Peyer's patch (tissue), 4 donors: ENCODE data around the gene IRF3. TPM values are rescaled to one million over a fixed set of nuclear protein-coding genes. Genes with fewer than 3 reads are reported as not detected.

Source experiments
- DNase-seq, 3 donors: peaks; one replicate each; pipeline ENCODE4 v3.0.0-alpha.2; 2017 to 2019
- H3K27ac ChIP-seq, 4 donors: fragments of 200-600 bp; sonication (generic); one replicate each; pipeline ENCODE4 v1.5.1; 2016 to 2019
- H3K27me3 ChIP-seq, 2 donors: fragments of 200-600 bp; sonication (generic); one replicate each; pipeline ENCODE4 v1.5.1; 2019
- H3K36me3 ChIP-seq, 3 donors: fragments of 200-600 bp; sonication (generic); one replicate each; pipeline ENCODE4 v1.5.1; 2016 to 2019
- H3K4me1 ChIP-seq, 4 donors: fragments of 200-600 bp; sonication (generic); one replicate each; pipeline ENCODE4 v1.5.1; 2016 to 2019
- H3K4me3 ChIP-seq, 4 donors: fragments of 200-600 bp; sonication (generic); 1 replicate in 3 of 4; 2 replicates in 1 of 4; pipeline ENCODE4 v1.5.1; 2016 to 2019; ENCODE audit warnings: mild to moderate bottlenecking in 1 of 4
- H3K9me3 ChIP-seq, 4 donors: fragments of 200-600 bp; sonication (generic); one replicate each; pipeline ENCODE4 v1.5.1; 2016 to 2019; ENCODE audit warnings: mild to moderate bottlenecking in 1 of 4
- POLR2A ChIP-seq, 2 donors: fragments of 450-650 bp; IDR thresholded peaks; one replicate each; pipeline ENCODE4 v1.5.1; 2017; ENCODE audit warnings: antibody characterized with exemption in 2 of 2, mild to moderate bottlenecking in 2 of 2, moderate library complexity in 2 of 2
- total RNA-seq, 4 donors: library from RNA; depleted of rRNA; stranded (reverse); fragments of >200 nt; gene quantifications; one replicate each; pipeline ENCODE4 v1.1.0, GENCODE V29; 2016
- TF ChIP-seq, protein P1 (sequence below), 6 experiments: fragments of 450-650 bp in 4 of 6; fragments of 200-600 bp in 2 of 6; sonication (generic) in 1 of 6; IDR thresholded peaks; one replicate each; pipeline ENCODE4 v1.5.1; 2017 to 2019; ENCODE audit warnings: antibody characterized with exemption in 6 of 6, mild to moderate bottlenecking in 3 of 6, moderate library complexity in 1 of 6

IRF3 gene
- total RNA-seq, 4 donors from 2014 or later = 98.6 to 131 (median 120) TPM

DNA sequence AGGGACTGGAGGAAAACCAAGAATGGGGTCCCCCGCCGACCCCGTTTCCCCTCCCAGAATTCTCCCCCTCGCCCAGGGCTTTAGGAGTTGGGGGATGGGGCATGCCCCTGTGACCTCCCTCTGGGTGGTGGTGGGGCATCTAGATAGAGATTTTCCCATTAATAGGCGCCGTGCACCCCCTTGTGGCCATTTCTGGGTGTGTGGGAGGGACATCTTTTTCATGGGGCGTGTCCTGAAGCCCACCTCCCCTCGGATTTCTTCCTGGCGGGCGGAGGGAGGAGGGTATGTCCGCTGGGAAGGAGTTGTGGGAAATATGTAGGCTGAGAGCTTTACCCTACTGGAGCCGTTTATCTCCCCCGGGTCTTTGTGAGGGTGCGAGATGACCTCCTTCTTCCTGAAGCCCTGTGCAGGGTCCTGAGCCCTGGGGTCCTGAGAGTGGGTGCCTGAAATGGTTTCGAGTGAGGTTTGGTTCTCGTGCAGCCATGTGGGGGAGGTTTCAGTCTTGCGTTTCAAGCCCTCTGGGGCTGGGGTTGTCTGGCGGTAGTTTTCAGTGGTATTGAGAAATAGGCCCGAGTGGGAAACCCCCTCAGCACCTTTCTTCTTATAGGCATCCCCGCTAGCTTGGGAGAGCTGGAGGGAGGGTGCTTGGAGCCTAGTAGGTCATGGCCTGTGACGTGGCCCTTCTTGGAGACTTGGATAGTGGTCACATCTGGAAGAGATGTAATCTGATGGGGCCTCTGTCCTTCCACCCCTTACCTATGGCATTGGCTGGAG is 12.4 kb upstream of the IRF3 start:
- no peaks in the 10 kb centered on the region for H3K9me3 ChIP-seq
- DNase-seq = peak; percentile 75 to 93 (median 90)
- H3K4me1 ChIP-seq = peaks cover 0 to 40% (median 17%) of the 10 kb centered on the region in 4 donors
- no peaks in the 10 kb centered on the region for H3K27me3 ChIP-seq
- peak overlapping the region; percentile 63 to 80 (median 71) for H3K4me3 ChIP-seq
- H3K27ac ChIP-seq = peak overlapping the region; percentile 82 to 94 (median 86)
- TF ChIP-seq, protein P1, sequence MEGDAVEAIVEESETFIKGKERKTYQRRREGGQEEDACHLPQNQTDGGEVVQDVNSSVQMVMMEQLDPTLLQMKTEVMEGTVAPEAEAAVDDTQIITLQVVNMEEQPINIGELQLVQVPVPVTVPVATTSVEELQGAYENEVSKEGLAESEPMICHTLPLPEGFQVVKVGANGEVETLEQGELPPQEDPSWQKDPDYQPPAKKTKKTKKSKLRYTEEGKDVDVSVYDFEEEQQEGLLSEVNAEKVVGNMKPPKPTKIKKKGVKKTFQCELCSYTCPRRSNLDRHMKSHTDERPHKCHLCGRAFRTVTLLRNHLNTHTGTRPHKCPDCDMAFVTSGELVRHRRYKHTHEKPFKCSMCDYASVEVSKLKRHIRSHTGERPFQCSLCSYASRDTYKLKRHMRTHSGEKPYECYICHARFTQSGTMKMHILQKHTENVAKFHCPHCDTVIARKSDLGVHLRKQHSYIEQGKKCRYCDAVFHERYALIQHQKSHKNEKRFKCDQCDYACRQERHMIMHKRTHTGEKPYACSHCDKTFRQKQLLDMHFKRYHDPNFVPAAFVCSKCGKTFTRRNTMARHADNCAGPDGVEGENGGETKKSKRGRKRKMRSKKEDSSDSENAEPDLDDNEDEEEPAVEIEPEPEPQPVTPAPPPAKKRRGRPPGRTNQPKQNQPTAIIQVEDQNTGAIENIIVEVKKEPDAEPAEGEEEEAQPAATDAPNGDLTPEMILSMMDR (IDR thresholded peaks at IDR 0.05) = peak; percentile 56 to 79 (median 60)
- no peak for TF ChIP-seq POLR2A (IDR thresholded peaks at IDR 0.05)
- peaks cover 0 to 20% (median 0%) of the 10 kb centered on the region in 3 donors for H3K36me3 ChIP-seq

DNA sequence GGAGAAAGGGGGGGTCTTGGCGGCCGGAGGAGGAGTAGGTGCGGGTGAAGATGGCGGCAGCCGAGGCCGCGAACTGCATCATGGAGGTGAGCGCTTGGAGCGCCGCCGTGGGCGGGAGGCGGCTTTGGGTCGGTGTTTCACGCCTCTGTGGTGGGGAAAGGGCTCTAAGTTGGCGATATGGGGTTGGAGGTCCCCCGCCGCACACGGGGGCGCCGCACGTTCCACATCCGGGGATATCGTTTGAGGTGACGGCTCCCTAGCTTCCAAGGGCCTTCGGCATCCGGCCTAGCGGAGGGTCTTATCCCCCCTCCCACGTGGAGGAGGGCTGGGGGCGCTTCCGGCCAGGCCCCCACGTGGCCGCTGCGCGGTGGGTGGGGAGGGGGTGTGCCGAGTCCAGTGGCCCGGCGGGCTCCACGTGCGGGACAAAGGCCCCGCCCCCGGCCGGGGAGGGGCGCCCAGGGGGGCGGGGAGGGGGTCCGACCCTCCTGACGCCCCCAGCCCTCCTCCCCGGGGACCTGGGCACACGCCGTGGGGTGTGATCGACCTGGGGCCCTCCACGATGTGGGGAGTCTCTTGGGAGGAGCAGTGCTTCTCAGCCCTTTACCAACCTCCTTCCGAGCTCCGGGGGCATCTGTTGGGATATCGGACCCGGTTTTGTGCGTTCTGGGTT is 11.7 kb upstream of the IRF3 start, which contains the start of gene PRMT1:
TSS of gene PRMT1 (plus strand) at position 41 of the 670 bp plus-strand sequence. CDS start at position 51, 10 bp downstream.
- peak in 2 of 3 donors; percentile 51 to 66 for DNase-seq
- Histone ChIP-seq H3K4me3 (peak within 1 kb of the TSS; percentile 63 to 80 (median 71)), H3K27ac (peak within 1 kb of the TSS; percentile 85 to 94 (median 86)), H3K27me3 (no peaks in the 10 kb centered on the region), H3K36me3 (peaks cover 0 to 13% (median 0%) of the 10 kb centered on the region in 3 donors), H3K4me1 (peaks cover 0 to 40% (median 18%) of the 10 kb centered on the region in 4 donors), H3K9me3 (no peaks in the 10 kb centered on the region)
- TF ChIP-seq, protein P1 (IDR thresholded peaks at IDR 0.05) = no peak
- peak; percentile 37 to 84 for TF ChIP-seq POLR2A (IDR thresholded peaks at IDR 0.05)

DNA sequence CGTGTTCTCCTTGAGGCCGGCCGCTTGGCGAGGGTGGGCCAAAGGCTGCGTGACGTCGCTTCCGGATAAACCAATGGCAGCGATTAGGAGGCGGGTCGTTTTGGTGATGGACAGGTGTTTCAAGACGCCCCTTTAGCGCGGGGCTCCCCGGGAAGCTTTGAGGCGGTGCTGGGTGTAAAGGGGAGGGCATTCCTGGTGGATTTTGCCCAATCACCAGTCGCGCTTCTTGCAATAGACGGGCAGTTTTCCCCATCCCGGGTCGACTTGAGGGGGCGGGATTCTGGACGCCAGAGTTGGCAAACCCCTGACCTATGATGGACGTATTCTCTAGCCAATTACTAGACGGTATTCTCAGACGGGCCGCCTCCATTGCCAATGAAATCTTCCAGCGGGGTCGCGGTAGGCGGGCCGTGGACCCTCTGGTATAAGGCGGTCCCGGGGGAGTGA is 11.2 kb upstream of the IRF3 start:
- no peak for TF ChIP-seq POLR2A (IDR thresholded peaks at IDR 0.05)
- TF ChIP-seq, protein P1 (IDR thresholded peaks at IDR 0.05) = no peak

DNA sequence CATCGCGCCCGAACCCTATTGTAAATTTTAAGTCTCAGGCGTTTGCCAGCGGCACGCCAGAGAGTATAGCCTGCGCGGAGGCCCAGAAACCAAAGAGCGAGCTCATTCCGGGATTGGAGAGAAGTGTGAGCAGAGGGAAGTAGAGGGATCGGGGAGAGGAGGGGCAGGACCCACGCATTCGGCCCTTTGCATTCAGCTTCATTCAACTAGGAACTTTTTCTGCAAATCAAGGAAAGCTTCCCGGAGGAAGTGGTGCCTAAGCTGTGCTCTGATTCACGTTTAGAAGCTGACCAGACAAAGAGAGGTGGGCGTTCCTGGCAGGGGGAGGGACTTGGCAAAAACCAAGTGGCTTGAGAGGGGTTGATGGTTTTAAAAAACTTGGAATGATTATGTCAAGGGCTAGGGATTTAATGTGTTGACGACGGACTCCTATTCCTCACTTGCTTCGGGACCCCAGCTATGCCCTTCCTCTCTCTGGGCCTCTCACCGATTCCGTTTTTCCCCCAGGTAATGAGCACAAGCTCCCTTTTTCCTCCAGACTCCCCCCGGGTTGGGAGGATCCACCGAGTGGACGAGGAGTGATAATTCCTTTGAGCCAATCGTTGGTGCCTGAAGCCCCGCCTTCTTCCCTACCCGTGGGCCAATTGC is 10.6 kb upstream of the IRF3 start:
- Histone ChIP-seq H3K4me1 (peaks cover 0 to 46% (median 21%) of the 10 kb centered on the region in 4 donors), H3K9me3 (no peaks in the 10 kb centered on the region), H3K27me3 (no peaks in the 10 kb centered on the region), H3K4me3 (peak overlapping the region; percentile 38 to 80 (median 56)), H3K27ac (peak overlapping the region; percentile 85 to 94 (median 86)), H3K36me3 (peaks cover 0 to 5% (median 0%) of the 10 kb centered on the region in 3 donors)
- peak; percentile 81 to 93 (median 89) for DNase-seq
- TF ChIP-seq POLR2A (IDR thresholded peaks at IDR 0.05) = peak in 1 of 2 donors; percentile 66
- TF ChIP-seq, protein P1 (IDR thresholded peaks at IDR 0.05) = no peak

More for the DNA sequence above, 11.2 kb upstream of the IRF3 start:
- Histone ChIP-seq H3K27me3 (no peaks in the 10 kb centered on the region), H3K9me3 (no peaks in the 10 kb centered on the region), H3K4me1 (peaks cover 0 to 44% (median 21%) of the 10 kb centered on the region in 4 donors), H3K27ac (peak overlapping the region; percentile 85 to 94 (median 86)), H3K4me3 (peak overlapping the region; percentile 63 to 80 (median 71)), H3K36me3 (peaks cover 0 to 8% (median 0%) of the 10 kb centered on the region in 3 donors)
- DNase-seq = peak; percentile 100
